ENCODE measurements around the gene LFNG.
A peak's percentile ranks its signal among the peaks of the same experiment; 100 is the strongest.

LFNG gene, protein sequence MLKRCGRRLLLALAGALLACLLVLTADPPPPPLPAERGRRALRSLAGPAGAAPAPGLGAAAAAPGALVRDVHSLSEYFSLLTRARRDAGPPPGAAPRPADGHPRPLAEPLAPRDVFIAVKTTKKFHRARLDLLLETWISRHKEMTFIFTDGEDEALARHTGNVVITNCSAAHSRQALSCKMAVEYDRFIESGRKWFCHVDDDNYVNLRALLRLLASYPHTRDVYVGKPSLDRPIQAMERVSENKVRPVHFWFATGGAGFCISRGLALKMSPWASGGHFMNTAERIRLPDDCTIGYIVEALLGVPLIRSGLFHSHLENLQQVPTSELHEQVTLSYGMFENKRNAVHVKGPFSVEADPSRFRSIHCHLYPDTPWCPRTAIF

DNA sequence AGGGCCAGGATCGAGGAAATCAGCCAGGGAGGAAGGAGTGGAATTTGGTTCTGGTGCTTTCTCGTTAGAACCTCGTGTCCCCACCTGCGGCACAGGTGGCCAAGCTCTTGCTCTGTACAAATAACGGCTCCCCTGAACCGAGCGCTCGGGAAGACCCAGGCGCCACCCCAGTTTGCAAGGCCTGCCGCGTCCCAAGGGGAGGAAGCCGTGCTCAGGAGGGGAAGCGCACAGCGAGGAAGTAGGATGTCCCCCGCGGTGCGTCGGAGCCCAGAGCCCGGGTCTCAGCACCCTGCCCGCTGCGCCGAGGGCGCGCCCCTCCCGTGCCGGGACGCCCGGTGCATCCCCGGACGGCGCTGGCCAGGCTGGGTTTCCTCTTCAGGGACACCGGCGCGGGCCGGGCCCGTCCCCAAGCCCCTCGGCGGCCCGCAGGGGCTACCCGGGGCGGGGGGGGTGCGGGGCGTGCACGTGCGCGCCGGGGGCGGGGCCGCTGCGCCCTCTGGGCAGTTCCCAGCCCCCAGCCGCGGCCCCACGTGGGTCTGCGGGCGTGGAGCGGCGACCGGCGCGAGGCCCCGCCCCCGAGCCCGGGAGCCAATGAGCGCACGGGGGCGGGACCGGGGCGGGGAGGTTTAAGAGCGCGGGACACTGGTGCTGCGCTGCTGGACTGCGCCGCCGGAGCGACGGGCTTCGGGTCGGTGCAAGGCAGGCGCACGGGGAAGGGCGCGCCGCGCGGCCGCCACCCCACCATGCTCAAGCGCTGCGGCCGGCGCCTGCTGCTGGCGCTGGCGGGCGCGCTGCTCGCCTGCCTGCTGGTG lies at the start of gene LFNG:
Gene LFNG, plus strand, starts transcription at position 656 of the 812 bp plus-strand sequence. Its CDS starts 88 bp downstream, at position 744.
- peak; percentile 63 for DNase-seq (ENCODE audit: low read depth)

DNA sequence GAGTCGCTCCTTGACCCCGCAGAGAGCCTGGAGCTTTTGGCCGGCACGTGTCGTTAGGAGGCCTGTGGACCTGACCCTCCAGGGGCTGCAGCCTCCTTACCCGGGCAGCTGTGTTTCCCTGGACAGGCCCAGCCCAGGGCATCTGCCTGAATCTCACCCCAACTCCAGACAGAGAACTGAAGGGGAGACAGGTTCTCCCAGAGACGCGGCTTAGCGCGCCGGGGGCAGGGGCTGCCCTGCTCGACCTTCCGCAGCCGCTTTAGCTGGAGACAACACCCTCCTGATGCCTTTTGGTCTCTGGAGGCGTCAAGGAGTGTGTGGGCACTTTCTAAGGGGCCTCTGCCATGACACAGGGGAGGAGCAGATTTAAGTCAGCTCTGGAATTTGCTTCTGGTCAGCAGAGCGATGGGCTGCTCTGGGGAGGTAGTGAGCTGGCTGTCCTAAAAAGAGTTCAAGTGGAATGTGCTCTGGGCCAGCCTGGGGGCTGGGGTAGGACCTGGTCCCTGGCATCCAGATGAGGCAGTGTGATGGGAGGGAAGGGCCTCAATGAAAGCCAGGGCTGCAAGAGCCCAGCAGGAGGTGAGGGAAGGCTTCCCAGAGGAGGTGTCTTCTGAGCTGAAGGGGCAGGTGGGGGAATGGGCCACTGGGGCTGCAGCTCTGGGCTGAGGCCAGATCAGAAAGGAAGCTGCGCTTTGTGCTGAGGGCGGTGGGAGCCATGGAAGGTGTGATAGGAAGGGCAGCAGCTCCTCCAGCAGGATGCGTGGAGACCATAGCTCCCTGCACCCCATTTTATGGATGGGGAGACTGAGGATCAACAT lies 49.2 kb upstream of the LFNG start:
- no peak for DNase-seq (ENCODE audit: low read depth)

DNA sequence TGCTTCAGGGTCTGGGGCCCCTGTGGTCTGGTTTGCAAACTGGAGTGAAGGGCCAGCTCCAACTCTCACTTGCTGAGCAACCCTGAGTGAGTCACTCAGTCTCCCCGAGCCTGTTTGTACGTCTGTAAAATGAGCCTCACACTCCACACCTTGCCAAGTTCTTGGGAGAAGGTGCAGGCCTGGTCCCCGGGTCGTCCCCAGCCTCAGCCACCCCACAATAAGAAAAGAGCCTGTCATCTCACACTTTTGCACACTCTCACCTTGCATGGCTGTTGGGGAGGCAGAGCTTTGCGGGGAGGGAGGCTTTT lies 48.6 kb upstream of the LFNG start:
- no peak for DNase-seq (ENCODE audit: low read depth)

DNA sequence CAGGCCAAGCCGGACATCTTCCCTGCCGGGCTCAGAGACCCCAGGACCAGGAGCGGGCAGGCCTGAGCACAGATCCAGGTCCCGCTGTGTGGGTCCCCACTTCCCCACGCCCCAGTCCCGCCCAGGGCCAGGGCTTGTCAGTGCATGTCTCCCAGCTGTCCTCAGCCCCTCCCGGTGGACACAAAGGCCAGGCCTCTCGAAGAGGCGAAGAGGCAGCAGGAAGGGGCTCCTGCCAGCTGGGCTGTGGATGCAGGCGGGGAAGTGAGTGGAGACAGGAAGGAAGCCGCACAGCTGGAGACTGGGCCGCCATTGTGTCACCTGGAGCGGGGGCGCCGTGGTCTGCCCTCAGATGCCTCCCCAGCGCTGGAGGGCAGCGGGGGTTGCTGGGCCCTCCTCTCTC lies 48.2 kb upstream of the LFNG start:
- no peak for DNase-seq (ENCODE audit: low read depth)

DNA sequence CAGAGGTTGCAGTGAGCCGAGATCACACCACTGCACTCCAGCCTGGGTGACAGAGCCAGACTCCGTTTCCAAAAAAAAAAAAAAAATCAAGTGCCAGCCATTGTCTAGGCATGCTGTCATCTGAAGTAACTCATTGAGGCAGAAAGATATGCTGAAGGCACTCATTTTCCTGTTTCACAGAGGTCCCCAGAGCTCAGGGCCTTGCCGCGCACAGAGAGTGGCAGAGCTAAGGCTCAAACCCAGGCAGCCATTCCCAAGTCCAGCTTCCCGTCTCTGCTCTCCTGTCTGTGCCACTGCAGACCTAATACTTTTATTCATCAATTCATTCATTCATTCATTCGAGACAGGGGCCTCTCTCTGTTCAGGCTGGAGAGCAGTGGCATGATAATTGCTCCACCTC lies 46.8 kb upstream of the LFNG start:
- DNase-seq (ENCODE audit: low read depth): no peak

DNA sequence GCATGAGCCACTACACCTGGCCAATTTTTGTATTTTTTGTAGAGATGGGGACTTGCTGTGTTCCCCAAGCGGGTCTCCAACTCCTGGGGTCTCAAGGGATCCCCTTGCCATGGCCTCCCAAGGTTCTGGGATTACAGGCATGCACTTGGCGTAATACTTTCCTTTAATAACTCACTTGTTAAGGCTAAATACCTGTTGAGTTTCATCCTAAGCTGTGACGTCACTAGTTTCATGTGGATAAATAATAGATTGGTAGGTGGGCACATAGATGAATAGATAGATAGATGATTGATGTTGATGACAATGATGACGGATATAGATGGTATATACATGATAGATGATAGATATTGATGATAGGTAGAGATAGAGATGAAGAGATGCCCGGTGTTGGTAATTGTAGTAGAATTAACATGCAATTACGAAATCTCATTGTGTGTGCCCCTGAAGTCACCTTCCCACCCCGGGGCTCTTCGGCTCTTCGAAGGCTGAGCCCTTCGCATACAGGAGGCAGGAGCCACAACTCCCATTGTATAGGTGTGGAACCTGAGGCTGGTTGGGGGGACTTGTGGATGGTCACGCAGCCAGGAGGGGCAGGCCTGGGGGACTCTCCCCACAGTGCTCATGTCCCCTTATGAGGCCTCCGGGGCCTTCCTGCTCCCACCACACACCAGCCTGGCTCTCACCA lies 45.9 kb upstream of the LFNG start:
- DNase-seq (ENCODE audit: low read depth): no peak

DNA sequence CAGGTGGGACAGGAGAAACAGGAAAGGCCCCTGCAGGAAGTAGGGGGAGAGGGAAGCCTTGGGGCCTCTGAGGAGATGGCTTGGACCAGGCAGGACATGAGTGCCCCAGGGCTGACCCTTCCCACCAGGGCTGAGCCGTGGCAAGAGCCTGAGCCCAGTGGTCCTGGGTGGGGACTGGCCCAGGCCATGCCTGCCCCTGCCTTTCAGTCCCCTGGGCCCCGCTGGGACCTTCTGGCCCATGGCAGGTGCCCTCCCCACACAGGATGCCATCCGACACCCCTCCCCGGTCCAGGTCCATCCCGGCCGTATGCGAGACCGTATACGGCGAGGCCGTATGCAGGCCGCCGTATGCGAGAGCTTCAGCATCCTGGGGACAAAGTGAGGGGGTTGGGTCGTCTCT lies 45.4 kb upstream of the LFNG start:
- no peak for DNase-seq (ENCODE audit: low read depth)

DNA sequence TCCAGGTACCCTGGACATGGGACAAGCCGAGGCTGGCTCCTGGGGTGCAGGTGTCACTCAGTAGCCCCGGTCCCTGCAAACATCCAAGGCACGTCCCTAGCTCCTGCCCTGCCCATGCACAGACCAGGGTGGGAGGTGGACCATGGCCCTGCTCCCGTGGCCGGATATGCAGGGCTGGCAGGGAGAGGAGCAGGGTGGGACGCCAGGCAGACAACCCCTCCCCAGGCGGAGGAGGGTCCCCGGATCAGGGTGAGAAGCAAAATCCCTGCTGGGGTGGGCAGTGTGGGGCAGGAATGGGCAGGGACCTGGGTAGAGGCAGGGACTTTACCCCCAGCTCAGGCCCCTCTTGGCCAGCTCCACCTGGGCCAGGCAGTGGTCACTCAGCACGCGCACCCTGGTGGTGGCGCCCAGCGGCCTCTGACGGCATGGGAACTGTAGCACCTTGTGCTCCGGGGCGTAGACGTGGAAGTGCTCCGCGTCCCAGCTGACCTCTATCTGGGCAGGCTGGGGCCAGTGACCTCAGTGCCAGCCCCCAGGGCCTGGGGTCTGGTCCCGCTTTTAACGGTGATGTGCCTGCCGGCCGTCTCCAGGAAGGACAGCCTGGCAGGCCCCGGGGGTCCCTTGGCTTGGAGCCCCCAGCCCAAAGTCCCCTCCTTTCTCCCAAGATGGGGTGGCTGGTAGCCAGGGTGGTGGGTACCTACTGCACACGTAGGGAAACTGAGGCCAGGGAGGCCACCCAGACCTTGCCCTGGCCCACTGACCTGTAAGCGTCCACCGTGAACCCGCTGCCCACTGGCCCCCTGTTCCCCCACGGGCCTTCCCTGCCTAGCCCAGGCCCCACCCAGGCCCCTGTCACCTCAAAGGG lies 44.5 kb upstream of the LFNG start:
- no peak for DNase-seq (ENCODE audit: low read depth)

DNA sequence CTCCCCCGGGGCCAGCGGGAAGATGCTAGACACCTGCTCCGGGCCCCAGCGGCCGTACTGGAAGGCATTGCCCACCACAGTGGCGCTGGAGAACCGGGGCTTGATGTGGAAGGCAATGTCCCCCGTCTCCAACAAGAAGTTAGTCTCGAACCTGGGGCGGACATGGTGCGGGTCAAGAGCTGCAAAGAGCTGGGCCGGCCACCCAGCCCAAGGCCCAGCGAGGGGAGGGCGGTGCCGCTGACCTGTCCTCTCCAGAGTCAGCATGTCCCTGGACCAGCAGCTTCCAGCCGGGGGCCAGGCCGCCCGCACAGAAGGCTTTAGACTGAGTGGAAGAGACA lies 43.9 kb upstream of the LFNG start:
- DNase-seq (ENCODE audit: low read depth): no peak

DNA sequence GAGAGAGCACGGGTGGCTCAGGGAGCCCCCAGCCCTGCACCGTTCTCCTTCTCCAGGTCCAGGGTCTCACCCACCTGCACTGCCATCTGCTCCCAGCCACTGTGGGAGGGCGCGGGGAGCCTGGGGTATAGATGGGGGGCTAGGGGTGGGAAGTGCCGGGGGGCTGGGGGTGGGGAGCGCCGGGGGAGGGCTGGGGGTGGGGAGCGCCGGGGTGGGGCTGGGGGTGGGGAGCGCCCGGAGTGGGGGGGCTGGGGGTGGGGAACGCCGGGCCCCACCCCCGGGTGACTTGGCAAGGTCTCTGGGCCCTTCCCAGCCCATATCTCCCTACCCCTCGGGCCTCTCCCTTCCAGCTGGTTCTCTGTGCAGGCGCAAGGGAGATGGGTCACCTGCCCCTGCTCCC lies 43.3 kb upstream of the LFNG start, which contains the start of gene GRIFIN:
Gene GRIFIN, minus strand, starts transcription at position 101 of the 400 bp plus-strand sequence. Its CDS starts 15 bp downstream, at position 86.
- no peak for DNase-seq (ENCODE audit: low read depth)

DNA sequence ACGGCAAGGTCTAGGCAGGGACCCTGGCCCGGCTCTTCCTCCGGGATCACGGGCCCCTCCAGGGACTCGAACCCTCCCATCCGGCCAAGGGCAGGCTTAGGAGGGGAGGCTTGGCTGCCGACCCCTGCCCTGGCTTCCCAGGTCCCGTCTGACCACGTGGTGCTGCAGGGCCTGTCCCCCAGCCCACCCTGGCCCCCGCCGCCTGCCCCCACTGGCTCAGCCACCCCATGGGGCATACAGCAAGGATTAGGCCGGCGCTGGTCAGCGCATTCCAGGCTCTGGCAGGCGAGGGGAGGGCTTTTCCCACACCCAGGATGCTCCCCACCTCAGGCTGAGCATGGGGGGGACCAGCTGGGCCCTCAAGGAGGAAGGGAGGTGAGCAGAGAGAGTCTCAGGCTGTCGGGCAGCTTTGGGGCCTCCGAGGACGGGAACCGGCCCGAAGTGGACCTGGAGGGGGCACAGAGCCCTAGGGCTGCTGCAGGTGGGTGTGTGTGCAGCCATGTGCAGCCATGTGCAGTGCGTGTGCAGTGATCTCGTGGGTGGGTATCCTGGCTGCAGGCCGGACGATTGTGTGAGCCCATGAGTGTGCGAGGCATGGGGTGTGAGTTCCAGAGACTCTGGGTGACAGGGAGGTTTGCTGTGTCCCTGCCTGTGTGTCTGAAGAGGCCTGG lies 42.7 kb upstream of the LFNG start:
- DNase-seq (ENCODE audit: low read depth): no peak

DNA sequence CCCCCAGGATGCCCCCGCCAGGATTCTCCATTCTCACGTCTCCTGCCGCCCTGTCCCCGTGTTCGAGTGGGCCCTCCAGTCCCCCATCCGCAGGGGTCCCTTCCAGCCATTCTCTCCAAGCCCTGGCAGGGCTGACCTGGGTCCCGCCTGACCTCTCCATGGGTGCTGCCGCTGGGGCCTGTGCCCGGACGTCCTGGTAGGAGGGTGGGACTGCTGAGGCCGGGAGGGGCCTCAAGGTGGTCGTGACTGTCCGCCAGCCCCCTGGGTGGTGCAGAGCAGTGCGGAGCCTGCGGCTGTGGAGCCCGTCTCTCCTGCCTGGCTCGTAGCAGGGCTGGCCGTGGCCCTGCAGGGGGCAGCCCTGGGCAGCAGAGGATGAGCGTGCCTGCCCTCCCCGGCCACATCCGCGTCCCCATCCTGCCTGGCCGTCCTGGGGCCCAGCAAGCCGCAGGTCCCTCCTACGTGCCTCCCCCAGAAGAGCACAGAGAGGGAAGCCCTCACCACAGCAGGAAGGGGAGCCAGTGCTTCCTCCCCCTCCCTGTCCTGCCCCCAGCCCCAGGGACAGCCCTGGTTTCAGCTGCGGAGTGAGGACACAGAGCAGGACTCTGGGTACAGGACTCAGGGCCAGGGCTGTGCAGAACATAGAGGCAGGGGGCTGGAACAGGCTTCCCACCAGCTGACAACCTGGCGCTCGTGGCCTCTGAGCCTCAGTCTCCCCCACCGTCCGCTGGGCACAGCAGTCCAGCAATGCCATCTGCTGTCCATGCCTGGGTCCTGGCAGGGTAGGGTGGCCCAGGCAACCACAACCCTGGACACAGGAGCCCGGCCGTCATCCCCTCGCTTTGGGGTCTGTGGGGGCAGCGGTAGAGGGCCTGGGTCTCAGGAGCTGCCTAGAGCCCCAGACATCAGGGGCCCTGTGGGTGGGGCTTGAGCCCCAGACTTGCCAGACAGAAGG lies 41.9 kb upstream of the LFNG start:
- no peak for DNase-seq (ENCODE audit: low read depth)

DNA sequence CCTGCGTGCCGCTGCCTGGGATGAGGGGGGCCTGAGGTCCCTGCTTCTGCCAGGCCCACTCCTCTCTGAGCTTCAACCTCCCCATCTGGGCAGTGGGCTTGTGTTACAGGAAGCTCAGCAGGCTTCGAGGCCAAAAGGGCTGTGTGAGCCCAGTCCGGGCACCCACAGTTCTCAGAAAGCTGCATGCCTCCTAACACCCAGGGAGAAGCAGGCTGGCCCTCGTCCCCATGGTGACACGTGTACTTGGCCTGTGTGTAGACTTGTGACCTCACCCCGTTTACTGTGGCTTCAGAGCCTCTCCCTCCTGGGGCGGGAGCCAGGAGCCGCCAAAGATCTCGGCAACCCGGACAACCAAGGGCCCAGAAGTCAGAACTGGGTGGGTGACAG lies 41.2 kb upstream of the LFNG start:
- DNase-seq (ENCODE audit: low read depth): no peak

DNA sequence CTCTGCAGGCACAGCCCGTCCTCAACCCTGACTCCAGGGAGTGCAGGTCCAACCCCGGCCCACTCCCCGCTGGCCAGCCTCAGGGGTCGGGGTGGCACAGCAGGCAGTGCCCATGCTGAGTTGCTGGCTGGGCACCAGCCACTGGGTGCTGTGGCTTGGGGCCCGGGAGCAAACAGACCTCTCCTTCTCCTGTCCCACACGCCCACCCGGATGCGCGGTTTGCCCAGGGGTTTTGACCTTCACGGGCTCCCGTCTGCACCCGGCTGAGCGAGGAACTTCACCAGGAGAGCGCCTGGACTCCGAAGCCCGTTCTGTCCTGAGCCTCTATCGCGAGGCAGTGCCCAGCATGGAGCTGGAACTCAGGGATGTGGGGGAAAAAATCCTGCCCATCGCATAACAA lies 40.8 kb upstream of the LFNG start:
- DNase-seq (ENCODE audit: low read depth): no peak

DNA sequence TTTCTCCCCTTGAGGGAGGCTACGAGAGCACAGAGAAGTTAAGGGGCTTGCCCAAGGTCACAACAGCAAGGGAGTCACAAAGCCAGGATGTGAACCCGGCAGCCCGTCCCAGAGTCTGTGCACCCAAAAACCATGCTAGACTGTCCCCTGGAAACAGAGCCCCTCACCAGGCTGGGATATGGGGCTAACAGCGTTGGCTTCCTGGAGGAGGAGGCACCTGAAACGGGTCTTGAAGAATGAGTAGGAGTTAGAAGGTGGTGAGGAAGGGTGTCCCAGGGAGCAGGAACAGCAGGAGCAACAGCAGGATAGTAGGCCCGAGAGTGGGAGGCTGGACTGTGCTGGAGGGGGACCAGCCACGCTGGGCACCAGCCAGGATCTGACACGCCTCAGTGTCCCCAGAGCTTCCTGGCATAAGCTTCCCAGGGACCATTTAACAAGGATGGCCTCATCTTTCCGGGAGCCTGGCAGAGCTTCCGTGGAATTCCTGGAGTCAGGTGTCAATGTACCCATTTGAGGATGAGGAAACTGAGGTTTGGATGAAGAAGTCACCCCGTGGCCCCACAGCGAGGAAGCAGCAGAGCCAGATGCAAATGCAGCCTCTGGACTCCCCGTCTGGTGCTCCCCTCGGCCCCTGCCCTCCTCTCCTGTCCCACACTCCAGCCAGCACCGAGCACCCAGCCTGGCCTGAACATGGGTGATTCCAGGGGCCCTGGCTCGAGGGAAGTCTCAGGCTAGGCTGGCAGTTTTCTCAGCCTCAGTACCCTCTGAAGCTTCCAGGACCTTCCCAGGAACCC lies 40.1 kb upstream of the LFNG start:
- no peak for DNase-seq (ENCODE audit: low read depth)

DNA sequence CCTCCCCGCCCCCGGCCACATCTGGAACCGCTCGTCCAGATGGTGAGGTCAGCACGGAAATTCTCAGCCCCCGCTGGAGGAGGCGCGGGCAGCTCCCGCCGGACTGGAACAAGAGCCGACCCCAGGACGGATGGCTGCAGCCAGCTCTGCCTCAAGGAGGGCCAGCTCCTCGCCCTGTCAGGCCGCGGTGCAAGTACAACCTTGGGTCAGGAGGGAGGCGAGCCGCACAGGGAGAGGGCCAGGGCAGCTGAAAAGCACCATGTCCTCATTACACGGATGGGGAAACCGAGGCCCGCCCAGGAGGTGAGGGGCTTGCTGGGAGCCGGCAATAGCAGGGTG lies 39.5 kb upstream of the LFNG start:
- DNase-seq (ENCODE audit: low read depth): no peak

DNA sequence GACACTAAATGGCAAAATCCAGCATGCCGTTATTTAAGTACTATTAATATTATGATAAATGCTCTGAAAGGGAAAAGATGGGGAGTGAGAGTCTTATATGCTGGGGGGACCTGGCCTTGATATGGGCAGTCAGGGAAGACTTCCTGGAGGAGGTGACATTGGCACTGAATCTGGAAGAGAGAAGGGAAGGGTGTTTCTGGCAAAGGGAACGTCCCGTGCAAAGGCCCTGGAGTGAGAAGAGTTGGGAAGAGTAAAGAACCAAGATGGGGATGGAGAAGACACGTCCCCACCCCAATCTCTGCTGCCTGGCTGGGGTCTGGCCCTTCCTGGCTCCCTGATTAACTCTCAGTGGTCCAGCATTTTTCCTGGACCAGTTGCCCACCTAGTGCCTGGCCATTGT lies 38.4 kb upstream of the LFNG start:
- no peak for DNase-seq (ENCODE audit: low read depth)

DNA sequence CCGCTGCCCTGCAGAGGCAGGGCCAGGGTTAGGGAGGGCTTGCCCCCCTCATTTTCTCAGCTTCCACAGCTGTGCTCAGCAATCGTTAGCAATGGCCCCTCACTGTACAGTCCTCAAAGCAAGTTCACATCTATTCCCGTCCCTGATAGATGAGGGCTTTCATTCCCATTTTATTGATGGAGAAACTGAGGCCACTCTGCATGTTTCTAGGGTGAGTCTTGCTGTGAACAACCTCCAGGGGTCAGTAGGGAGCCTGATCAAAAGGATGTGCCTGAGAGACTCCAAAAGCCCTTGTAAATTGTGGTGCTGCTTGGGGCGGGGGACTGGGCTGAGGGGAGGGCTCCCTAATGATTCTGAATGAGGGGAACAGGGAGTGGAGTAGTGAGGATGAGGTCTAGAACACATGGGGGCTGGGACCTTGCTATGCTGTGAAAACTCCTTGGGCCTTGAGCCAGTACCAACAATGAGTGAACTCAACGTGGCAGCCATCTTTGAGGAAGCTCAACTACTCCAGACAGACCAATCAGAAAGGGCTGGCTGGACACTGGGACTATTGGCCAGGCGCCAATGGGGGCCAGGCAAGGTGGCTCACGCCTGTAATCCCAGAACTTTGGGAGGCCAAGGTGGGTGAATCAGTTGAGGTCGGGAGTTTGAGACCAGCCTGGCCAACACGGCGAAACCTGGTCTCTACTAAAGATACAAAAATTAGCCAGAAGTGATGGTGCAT lies 36.7 kb upstream of the LFNG start:
- DNase-seq (ENCODE audit: low read depth): no peak

Data from fibroblast of the conjunctiva (primary cell).